Brain microvascular endothelial cell (primary cell): ENCODE data around the gene GLTP.

Experiments
- DNase-seq: peaks from one replicate; pipeline ENCODE4 v3.0.0-alpha.2; 2020
- H3K27ac ChIP-seq: fragments of 250-450 bp; sonication (Bioruptor Pico); 2 replicates; pipeline ENCODE4 v1.5.1; 2020; ENCODE audit warnings: mild to moderate bottlenecking, moderate library complexity
- H3K27me3 ChIP-seq: fragments of 250-450 bp; sonication (Bioruptor Pico); replicated peaks from 2 replicates; pipeline ENCODE4 v1.5.1; 2020; ENCODE audit warnings: mild to moderate bottlenecking
- H3K36me3 ChIP-seq: fragments of 250-450 bp; sonication (Bioruptor Pico); replicated peaks from 2 replicates; pipeline ENCODE4 v1.5.1; 2020; ENCODE audit warnings: mild to moderate bottlenecking
- H3K4me3 ChIP-seq: 2 replicates; pipeline ENCODE4 v1.5.1; 2011; ENCODE audit warnings: low read depth, mild to moderate bottlenecking, control low read depth, low read length, moderate library complexity
- in situ Hi-C: cut with HindIII; loops from 2 replicates; pipeline ENCODE4 v1.10.0; 2017; ENCODE audit warnings: low sequenced_read_pairs, low pct_ligation_motif_present
- TF ChIP-seq, protein P1 (sequence below): IDR thresholded peaks from 2 replicates; pipeline ENCODE4 v1.5.1; 2011; ENCODE audit warnings: low read depth, mild to moderate bottlenecking, moderate library complexity, low read length, control low read depth, inconsistent platforms; ENCODE audit errors: missing control alignments

The GLTP gene

DNA sequence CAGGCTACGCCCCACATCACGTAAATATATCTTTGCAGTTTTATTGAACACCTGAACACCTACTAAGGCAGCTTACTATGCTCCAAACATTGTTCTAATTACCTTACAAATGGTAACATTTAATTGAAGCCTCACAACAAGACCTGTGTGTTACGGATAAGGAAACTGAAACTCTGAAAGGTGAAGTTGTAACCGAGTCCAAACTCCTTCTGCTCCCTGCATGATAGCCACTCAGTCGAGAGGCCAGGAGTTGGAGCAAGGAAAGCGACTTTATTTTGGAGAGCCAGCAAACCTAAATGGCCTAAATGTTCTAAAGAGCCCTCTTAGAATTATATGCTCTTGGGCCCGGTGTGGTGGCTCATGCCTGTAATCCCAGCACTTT is 34.5 kb downstream of the GLTP start:
- no peak overlapping the region for H3K27ac ChIP-seq
- TF ChIP-seq, protein P1, sequence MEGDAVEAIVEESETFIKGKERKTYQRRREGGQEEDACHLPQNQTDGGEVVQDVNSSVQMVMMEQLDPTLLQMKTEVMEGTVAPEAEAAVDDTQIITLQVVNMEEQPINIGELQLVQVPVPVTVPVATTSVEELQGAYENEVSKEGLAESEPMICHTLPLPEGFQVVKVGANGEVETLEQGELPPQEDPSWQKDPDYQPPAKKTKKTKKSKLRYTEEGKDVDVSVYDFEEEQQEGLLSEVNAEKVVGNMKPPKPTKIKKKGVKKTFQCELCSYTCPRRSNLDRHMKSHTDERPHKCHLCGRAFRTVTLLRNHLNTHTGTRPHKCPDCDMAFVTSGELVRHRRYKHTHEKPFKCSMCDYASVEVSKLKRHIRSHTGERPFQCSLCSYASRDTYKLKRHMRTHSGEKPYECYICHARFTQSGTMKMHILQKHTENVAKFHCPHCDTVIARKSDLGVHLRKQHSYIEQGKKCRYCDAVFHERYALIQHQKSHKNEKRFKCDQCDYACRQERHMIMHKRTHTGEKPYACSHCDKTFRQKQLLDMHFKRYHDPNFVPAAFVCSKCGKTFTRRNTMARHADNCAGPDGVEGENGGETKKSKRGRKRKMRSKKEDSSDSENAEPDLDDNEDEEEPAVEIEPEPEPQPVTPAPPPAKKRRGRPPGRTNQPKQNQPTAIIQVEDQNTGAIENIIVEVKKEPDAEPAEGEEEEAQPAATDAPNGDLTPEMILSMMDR = no peak
- DNase-seq = no peak
- H3K27me3 ChIP-seq = no peaks in the 10 kb centered on the region
- H3K36me3 ChIP-seq = no peaks in the 10 kb centered on the region
- no peak overlapping the region for H3K4me3 ChIP-seq
- in situ Hi-C loops = no loop called here

DNA sequence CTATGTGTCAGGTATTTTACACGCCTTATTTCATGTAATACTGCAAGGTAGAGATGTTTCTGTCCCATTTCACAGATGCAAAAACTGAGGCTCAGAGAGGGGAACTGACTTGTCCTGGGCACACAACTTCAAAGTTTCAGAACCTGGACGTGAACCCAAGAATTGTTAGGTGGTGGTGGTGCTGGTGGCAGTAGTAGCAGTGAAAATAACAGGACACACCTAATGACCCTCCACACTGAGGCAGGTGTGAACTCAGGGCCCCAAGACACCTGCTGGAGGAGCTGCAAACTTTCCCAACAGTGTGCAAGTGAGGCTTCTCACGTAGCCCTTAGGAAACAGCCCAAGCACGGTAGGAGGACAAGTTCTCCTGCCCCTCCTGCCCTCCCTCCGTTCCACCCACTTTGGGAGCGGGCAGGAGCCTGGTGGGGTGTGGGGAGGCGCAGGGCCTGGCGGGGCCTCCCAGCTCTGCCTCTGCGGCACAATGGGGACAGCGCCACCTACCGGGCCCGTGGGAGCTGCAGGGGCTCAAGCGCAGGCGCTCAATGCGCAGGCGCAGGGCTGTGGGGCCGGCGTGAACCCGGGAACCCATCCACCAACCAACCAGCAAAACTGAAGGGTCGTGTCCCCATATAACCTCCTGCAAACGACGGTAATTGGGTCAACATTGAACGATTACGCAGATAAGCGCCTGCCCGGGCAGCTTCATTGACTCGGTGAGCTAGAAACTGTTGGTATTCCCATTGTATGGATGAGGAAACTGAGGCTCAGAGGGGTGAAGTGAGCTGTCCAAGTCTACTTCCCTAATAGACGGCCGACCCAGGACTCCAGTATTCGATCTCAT is 35.1 kb downstream of the GLTP start:
- Histone ChIP-seq H3K36me3 (no peaks in the 10 kb centered on the region), H3K4me3 (peak overlapping the region; percentile 42), H3K27me3 (no peaks in the 10 kb centered on the region), H3K27ac (no peak overlapping the region)
- TF ChIP-seq, protein P1 = peak; percentile 95
- peak; percentile 60 for DNase-seq
- in situ Hi-C loops = no loop called here

DNA sequence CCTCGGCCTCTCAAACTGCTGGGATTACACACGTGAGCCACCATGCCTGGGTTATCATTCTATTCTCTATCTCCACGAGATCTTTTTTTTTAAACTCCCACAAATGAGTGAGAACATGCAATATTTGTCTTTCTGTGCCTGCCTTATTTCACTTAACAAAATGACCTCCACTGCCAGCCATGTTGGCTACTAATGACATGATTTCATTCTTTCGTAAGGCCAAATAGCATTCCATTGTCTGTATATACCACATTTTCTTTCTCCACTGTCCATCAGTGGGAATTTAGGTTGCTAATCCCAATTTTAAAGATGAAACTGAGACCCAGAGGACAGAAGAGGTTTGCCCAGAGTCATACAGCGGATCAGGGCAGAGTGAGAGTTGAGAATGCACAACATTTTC is 36.2 kb downstream of the GLTP start:
- Histone ChIP-seq H3K36me3 (no peaks in the 10 kb centered on the region), H3K4me3 (no peak overlapping the region), H3K27me3 (no peaks in the 10 kb centered on the region), H3K27ac (no peak overlapping the region)
- TF ChIP-seq, protein P1 = no peak
- no peak for DNase-seq
- in situ Hi-C loops = no loop called here

DNA sequence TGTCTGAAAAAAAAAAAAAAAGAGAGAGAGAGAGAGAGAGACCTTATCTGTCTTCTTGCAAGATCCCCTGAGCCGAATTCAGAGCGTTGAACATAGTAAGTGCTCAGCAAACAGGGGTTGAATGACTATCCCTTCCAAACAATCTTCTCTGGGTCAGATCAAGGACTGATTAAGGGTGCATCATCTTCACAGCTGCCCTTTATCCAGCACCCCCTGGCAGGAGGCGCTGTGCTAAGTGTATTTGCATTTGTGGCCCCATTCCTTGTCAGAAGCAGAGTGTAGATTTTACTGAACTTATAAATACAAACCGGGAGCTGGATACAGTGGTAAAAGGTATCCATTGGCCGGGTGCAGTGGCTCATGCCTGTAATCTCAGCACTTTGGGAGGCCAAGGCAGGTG is 38.3 kb downstream of the GLTP start:
- in situ Hi-C loops = no loop called here
- DNase-seq = no peak
- Histone ChIP-seq H3K4me3 (no peak overlapping the region), H3K27me3 (no peaks in the 10 kb centered on the region), H3K36me3 (no peaks in the 10 kb centered on the region), H3K27ac (no peak overlapping the region)
- TF ChIP-seq, protein P1 = no peak

DNA sequence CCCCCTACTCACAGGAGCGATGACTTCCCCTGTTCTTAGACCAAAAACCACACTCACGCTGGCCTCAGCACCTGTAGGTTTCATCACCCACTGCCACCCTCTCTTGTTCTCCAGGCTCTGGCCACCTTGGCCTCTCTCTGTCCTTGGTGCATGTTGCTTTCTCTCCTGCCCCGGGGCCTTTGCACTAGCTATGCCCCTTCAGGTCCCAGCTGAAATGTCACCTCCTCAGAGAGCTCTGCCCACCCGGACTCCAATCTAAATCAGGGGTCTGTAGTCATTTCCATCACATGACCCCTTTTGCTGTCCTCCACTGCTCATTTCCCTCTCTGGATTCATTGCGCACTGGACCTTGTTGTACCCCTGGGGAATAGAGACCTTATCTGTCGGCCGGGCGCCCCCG is 39.0 kb downstream of the GLTP start:
- no peaks in the 10 kb centered on the region for H3K36me3 ChIP-seq
- H3K27me3 ChIP-seq = no peaks in the 10 kb centered on the region
- in situ Hi-C loops = no loop called here
- H3K27ac ChIP-seq = no peak overlapping the region
- TF ChIP-seq, protein P1 = no peak
- no peak for DNase-seq
- no peak overlapping the region for H3K4me3 ChIP-seq
